Measurements from ENCODE around the gene CHN2.
A peak's percentile ranks its signal among the peaks of the same experiment; 100 is the strongest.

CHN2 gene

GRCh38 chr7:29340696-29341095, 146.1 kb downstream of the CHN2 start:
- no peak for DNase-seq

GRCh38 chr7:29341156-29341555, 146.6 kb downstream of the CHN2 start:
- no peak for DNase-seq

GRCh38 chr7:29342761-29343160, 148.2 kb downstream of the CHN2 start:
- no peak for DNase-seq

GRCh38 chr7:29343399-29343798, 148.8 kb downstream of the CHN2 start:
- DNase-seq, result no peak

- DNase-seq, result no peak
Measured at GRCh38 chr7:29344334-29344978, 149.9 kb downstream of the CHN2 start.

- DNase-seq, result peak; percentile 48
Measured at GRCh38 chr7:29345590-29345989, 151.0 kb downstream of the CHN2 start.

- DNase-seq, result no peak
Measured at GRCh38 chr7:29346231-29346978, 151.8 kb downstream of the CHN2 start.

GRCh38 chr7:29349362-29349761, 154.8 kb downstream of the CHN2 start:
- no peak for DNase-seq

GRCh38 chr7:29350351-29350750, 155.8 kb downstream of the CHN2 start:
- no peak for DNase-seq

- DNase-seq, result no peak
Measured at GRCh38 chr7:29352041-29352440, 157.5 kb downstream of the CHN2 start.

- DNase-seq, result no peak
Measured at GRCh38 chr7:29353810-29354209, 159.2 kb downstream of the CHN2 start.

- no peak for DNase-seq
Measured at GRCh38 chr7:29354340-29354739, 159.8 kb downstream of the CHN2 start.

- DNase-seq, result no peak
Measured at GRCh38 chr7:29355388-29355787, 160.8 kb downstream of the CHN2 start.

GRCh38 chr7:29356631-29357030, 162.1 kb downstream of the CHN2 start:
- DNase-seq, result no peak

- peak; percentile 47 for DNase-seq
Measured at GRCh38 chr7:29359482-29360093, 165.0 kb downstream of the CHN2 start.

GRCh38 chr7:29360633-29361625, 166.4 kb downstream of the CHN2 start:
- DNase-seq, result peak; percentile 47

GRCh38 chr7:29362380-29362779, 167.8 kb downstream of the CHN2 start:
- no peak for DNase-seq

- no peak for DNase-seq
Measured at GRCh38 chr7:29363636-29364425, 169.3 kb downstream of the CHN2 start.

GRCh38 chr7:29364661-29365060, 170.1 kb downstream of the CHN2 start:
- no peak for DNase-seq

- DNase-seq, result no peak
Measured at GRCh38 chr7:29365423-29365822, 170.8 kb downstream of the CHN2 start.

GRCh38 chr7:29367784-29368183, 173.2 kb downstream of the CHN2 start:
- DNase-seq, result no peak

- no peak for DNase-seq
Measured at GRCh38 chr7:29369909-29370488, 175.4 kb downstream of the CHN2 start.
